NCI-H2081 treated with DMSO at 0.1 percent for 48 hours (cell line): ENCODE data around the gene FGF14.
"Not testable (repeated sequence)": the region's sequence is repeated elsewhere in the genome, so short reads cannot be mapped to it uniquely, and the experiment has no call there.

Source experiments
- DNase-seq: peaks from one replicate; lab custom pipeline; 2025; lab: John Stamatoyannopoulos, UW

Gene FGF14

DNA sequence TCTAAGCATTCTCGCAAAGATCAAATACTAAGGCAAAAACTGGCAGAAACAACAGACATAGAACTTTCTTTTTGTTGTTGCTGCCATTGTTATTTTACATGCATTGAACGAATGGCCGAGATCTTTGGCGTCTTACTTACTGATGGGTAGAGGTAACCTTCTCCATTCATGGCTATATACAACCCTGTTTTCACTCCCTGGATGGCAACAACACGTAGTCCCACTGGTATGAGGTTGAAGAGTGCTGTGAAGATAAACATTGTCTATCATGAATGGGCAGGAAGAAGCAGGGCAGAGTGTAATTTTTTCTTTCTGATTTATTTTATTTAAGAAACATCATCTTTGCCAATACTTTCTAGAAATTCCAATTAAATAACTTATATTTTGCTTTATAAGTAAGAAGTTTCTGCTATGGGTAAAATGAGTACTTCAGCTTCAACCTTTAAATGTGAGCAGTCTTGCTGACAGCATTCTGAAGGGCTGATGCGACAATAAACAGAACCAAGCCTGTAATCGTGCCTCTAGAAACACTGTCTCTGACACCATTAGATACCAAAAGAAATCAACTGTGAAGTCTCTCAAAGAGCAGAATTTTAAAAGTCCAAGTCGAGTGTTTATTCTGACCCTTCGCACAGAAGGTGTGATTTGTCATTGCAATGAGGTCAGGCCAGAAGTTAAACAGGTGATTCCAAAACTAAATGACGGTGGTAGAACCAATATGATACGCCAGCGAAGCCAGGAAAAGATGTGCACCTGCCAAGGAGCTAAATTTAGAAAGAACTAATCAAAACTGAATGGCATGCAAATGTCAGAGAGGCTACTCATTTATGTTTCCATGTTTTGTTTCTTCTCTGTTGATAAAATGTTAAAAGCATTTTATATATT is 533.0 kb downstream of the FGF14 start:
- DNase-seq = no peak

DNA sequence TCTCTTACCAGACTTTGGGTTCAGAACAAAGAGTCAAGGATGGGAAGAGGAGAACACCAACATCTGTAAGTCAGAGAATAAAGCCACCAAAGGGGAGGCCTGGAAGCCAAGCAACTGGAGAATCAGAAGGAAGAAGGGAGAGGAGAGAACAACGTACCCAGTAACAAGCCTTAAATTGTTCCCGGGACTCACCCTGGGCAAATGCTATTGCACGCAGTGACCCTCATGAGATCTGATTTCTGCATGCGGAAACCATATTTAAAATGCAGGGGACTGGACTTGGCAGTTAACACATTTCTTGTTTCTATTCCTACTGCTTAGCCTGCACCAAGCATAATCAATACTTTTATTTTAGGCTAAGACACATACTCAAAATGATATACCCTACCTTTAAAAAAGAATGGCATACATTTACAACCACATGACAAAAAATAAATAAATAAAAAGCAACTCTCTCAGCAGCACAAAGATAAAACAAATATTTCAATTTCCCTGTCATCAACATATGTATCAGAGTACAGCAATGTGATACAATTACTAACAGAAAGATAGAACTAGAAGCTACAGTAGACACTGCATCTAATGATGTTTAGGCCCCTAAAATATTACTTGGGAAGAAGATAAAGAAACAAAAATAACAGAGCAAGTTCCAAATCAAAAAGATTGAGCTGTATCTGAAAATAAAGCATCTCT is 534.8 kb downstream of the FGF14 start:
- DNase-seq = no peak

DNA sequence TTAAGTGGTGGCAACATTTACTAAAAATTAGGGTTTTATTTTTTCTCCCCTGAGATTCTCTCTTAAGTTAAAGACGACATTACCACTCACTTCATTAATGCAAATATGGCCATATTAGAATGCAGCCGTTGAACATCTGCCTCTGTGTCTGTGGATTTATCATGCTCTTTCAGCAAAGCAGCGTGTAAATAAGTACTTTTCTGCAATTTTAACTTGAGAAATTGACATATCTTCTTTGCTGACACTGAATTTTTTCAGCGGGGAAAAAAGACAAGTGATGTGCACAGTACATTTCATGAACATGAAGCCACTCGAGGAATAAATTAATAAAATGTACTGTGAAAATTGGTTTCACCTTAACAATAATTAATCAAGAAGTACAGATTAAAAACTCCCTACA is 543.0 kb downstream of the FGF14 start:
- DNase-seq = no peak

DNA sequence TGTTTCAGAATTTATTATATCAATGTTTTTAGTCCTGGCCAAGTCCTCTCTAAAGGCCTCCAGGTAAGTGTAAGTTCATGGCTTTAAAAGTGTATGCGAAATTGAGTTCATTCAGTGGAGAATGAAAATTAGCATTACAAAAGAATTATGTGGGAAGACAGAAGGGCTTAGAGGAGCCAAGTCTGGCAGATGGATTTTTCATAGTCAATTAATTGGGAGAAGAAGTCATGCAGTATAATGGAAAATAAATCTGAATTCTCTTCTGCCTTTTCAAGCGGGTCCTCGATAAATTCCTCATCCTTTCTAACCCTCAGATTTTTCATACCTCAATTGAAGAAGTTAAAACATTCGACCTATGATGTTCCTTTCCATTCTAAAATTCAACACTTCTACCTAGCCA is 555.1 kb downstream of the FGF14 start:
- no peak for DNase-seq

DNA sequence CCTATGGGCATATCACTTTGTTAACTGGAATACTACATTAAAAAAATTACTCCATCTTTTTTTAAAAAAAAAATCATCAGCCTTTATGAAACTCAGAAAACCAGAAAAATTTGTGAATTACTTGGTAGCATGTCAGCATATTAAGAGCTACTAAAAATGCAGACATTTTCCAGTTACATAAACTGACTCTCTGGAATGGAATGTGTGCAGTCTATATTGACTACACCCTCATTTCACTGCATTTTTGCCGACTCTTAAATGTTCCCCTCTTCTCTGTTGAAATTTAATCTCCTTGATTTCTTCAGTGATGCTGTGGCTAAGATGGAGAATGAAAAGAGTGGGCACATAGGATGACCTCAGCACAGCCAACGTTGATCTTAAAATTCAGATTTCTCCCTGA is 555.6 kb downstream of the FGF14 start:
- DNase-seq = no peak

DNA sequence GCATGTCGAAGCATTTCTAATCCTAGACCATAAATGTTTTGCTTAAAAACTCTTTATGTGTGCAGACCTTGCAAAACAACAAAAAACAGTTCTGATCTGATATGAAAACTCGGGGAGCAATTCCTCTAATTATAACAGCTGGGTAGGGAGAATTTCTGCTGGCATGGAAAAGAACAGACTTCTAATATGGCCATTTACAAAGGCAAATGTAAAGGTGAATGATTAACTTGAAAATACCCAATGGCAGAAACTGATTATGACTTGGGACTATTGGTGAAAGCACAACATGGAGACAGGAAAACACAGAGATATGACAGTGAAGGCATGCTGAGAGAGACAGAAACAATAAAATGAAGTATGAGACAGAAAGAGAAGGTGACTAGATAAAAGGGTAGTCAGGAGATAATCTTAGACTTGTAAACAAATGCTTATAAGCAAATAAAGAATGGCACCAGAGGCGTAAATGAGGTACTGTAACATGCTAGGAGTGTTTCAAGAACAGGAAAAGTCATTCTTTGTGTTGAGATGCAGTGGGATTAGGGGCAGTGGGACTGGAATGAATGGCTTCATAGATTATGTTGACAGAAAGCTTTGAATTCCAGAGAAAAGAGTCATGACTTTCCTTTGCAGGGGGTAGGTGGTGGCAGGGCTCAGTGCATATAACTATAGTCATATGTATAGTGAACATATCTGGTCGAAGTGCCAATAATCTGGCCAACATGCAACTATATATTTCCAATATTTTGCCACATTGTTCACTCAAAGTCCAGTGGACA is 556.4 kb downstream of the FGF14 start:
- no peak for DNase-seq

DNA sequence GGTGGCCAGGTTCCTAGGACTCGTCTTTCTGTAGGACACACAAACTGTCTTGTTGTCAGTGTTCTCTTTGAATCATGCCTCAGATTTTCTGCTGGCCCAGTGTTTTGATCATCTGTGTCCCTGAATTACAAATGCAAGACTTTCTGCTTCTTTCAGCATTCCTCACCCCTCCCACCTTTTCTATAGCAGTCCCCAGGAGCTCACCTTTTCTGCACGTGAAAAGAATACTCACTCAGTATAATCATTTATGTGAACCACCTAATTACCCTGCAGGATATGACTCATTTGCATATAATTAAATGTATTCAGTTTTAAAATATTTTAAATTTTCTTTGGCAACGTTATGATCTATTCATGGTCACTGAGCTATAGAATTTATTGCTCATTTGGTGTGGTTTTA is 560.1 kb downstream of the FGF14 start:
- no peak for DNase-seq

DNA sequence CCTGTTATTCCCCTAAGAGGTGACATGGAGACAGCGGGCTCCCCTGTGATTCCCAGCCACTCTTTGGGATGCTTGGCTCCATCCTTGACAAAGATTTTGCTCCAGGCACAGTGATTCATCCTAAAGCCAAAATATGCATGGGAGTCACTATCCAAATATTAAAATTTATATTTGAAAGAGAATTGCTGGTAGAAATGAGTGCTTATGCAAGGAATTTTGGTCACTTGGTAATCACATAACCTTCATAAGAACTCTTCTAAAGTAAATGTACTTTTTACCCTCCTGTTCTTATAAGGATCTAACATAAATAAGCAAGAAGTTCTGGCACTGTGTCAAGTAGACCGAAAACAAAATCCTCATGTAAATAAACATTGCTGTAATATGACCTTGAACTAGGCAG is 563.5 kb downstream of the FGF14 start:
- no peak for DNase-seq

DNA sequence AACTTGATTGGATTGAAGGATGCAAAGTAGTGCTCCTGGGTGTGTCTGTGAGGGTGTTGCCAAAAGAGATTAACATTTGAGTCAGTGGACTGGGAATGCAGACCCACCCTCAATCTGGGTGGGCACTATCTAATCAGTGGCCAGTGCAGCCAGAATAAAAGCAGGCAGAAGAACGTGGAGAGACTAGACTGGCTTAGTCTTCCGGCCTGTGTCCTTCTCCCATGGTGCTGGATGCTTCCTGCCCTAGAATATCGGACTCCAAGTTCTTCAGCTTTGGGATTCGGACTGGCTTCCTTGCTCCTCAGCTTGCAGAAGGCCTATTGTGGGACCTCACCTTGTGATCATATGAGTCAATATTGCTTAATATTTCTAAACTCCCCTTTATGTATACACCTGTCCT is 564.1 kb downstream of the FGF14 start:
- DNase-seq = not testable (repeated sequence)

DNA sequence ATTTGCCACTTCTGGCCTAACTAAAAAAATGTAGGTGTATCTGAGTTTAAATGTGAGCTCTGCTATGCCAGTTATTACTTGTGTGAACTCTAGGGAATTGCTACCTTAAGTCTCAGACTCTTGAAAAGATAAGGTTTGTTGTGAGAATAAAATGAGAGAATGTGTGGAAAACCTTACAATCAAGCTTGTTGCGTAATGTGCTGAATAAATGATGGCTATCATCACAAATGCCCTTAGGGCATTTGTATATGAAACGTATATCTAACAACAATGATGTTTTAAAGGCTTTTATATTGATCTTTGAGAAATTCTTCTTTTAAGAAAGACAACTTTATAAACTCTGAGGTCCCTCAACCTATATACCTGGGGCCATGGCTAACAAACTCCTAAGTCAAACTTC is 564.6 kb downstream of the FGF14 start:
- DNase-seq = no peak

DNA sequence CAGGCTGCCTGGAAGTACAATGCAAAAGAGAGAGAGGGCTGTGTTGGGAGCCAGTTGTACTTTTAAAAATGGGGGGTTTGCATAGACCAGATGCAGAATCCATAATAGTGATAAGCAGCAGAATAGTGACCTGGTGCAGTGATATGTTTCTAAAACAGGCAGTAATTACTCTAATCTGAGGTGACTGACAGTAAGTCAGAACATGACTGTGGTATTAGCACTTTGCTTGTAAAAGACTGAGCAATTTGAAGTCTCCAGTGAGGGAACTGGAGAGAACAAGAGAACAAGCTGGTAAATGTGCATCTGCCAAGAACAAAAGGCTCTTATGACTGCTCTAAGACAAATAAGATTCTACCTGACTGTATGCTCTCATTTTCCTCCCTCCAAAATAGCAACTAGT is 565.9 kb downstream of the FGF14 start:
- DNase-seq = no peak

DNA sequence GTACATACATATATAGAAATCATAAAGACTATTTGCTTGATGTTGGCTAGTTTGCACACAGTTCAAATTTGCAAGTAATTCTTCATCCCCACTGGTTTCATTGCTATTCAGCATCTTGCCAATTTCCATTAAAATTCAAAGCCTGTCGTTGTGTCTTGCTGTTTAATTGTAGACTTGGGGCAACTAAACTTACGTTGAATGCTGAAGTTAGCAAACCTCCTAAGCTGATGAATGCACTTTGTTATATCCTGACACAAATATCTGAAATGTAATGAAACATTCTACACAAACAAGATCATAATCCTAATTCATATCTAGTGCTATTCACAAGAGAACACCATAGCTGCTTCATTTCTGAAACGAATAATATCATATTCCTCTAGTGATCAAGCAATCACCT is 568.2 kb downstream of the FGF14 start:
- DNase-seq = no peak

DNA sequence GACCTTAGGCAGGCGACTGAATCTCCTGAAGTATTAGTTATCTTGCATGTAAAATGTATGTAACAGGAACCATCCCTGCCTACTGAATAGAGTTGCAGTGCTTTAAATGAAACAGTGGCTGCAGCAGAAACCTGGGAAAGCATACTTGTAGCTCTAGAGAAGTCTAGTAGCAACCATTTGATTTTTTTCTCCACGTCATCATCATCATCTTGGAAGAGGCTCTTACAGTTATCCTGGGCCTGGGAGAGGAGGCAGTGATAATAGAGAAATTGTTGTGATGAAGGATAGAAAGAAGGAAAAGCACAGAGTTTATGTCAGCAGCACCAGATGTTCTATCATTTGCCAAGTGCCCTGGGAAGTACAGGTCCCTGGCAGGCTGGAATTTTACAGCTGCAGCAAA is 571.8 kb downstream of the FGF14 start:
- DNase-seq = no peak

DNA sequence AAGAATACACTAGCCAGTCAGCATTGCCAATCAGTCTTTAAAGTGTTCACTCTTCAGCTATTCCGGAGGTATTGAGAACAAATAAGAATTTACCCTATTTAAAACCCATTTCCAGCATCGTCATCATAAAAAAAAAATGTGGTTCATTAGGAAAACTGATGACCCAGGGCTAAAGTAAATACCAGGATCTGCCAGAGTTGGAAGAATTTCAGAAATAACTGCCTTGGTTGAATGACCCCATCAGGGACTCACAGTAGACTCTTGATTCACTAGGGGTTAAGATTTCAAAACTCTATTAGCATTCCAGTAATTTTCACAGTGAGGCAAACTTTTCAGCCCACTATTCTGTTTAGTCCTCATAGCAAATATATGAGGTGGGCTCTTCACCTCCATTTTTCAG is 572.4 kb downstream of the FGF14 start:
- no peak for DNase-seq

DNA sequence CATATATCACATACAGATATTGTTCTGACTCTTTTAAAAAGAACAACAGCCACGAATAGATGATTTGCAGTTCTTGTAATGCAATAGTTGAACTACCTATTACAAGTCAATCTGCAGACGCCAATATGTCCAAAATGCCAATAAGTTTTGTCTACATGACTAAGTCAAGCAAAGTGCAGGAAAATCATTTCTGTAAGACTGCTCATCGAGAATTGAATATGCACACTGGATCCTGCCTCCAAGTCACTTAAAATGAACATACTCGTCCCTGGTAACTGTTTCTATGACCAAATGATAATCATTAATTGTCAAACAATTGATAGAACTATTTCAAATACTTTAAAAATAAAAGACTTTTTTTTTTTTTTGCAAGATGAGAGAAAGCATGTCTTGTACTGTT is 573.7 kb downstream of the FGF14 start:
- no peak for DNase-seq

DNA sequence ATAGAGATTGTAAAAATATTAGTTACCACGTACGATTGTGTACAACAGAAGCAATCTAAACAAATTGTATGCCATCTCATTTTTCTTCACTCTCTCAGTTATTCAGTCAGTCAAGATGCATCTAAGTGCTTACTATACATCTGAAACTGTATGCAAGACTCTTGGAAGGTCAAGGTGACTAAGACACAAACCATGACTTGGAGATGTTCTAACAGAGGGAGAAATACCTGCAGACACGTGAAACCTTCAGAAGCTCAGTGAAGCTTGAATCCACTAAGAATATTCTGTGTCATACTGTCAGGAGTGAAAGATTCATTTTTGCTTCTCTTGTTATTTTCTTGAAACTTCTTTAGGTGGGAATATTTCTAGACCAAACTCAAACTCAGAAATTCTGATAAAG is 584.0 kb downstream of the FGF14 start:
- DNase-seq = no peak

DNA sequence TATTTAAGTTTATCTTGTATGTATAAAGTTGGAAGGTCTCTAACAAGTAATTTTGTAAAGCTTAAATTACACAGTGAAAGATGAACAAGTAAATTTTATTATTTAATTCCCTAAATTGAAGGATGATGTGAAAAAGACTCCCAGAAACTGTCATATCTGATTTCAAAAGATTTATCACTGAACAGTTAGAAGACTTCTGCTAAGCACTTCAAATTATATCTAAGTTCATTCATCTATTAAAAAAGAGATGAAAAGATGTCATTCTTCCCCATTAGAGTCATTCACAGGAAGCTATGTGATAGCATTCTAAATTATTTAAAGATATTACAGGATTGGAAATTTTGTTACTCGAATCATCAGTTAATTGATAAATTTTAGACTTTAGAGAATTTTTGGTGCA is 590.0 kb downstream of the FGF14 start:
- DNase-seq = no peak

DNA sequence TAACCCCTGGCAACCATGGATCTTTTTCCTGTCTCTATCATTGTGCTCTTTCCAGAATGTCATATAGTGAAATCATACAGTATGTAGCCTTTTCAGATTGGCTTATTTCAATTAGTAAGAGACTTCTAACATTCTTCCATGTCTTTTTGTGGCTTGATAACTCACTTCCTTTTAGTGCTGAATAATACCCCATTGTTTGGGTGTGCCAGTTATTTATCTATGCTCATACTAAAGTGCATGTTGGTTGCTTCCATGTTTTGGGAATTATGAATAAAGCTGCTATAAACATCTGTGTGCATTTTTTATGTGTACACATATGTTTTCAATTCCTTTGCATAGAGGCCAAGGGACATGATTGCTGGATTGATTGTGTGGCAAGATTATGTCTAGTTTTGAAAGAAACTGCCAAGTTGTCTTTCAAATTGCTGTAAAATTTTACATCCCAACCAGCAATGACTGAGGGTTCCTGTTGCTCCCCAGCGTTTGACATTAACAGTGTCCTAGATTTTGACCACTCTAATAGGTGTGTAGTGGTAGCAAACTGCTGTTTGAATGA is 590.5 kb downstream of the FGF14 start:
- DNase-seq = no peak

DNA sequence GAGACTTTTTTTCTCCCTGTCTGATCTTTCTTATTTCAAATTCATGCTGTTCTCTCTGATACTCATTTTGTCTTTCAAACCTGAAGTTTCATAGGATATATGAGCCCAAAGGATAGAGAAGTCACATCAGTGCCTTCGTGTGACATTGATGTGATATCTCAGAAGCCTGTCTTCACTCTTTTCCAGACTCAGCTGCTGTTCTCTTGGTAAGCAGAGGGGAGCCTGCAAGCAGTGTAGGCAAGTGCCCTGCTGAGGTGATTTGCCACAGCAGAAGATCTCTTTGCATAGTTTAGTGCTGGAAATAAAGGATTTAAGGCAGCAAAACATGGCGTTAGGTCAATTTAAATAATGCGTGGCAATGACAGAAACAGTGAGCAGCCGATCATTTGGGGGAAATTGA is 602.7 kb downstream of the FGF14 start:
- no peak for DNase-seq

DNA sequence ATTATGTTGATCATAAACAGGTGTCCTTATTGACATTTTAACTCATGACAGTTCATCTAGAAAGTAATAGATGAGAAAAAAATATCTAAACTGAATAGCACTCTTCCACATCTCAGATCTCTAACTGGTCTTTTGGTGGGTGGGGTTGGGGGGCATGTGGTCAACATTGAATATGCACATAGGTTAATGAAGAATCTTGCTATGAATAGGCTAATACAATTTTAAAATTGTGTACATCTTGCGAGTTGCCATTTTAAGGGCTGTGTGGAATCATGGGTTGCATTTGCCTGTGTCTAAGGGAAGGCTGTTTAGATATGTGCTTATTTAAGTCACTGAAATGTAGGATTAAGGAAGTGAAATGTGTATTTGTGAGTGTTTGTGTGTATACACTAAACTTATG is 603.4 kb downstream of the FGF14 start:
- no peak for DNase-seq

DNA sequence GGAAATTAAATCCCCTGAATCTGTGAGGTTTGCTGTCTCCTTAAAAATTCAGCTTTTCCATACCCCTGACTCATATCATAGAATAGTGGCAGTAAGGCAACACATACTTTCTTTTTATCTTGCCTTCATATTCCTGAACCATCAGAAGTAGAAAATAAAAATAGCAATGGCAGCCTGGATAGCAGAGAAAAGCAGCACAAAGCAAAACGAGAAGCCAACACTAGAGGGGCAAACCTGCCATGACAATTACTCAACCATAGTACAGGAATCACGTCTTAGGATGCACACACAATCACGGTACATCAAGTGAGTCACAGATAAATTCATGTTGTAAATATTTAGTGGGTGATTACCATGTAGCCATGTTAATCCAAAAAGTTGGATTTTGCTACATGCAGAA is 606.4 kb downstream of the FGF14 start:
- DNase-seq = no peak

DNA sequence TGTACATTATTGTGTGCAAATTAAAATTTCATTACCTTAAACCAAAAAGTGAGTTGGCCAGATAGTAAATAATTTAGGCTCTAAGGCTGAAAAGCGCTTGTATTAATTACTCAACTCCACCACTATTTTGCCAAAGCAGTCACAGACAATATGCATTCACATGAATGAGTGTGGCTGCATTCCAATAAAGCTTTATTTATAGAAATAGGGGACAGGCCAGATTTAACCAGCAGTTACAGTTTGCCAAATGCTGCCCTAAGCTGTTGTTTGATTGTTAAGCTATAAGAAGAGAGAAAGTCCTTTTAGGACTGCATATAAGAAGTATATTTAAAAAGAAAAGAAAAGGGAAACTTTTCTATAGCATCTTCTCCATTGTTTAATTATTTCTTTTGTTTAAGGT is 606.8 kb downstream of the FGF14 start:
- DNase-seq = no peak

DNA sequence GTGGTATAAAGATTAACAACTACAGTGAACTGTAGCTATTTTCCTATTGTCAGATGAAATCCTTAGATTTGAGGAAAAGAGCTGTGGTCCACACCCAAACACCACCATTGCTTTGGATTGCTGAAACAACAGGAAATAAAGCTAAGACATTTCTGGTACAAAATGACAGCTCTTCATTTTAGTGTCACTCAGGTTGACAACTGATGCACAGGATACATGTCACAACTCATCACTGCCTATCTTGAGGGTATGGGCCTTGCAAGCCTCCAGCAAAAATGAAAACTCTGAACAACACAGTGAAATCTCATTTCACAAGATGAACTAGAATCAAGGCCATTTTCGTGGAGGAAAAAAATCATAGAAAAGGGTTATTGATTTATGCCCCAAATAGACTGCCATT is 609.7 kb downstream of the FGF14 start:
- DNase-seq = no peak
